GM18526 (cell line): ENCODE measurements around the gene CDH23.

Experiments used
- POLR2A ChIP-seq: IDR thresholded peaks from 3 replicates; pipeline ENCODE4 v1.6.1; 2011; ENCODE audit not compliant: insufficient read length; ENCODE audit errors: extremely low read depth

CDH23 gene

GRCh38 chr10:71819441-71819861, 422.7 kb downstream of the CDH23 start:
- no peak for TF ChIP-seq POLR2A

GRCh38 chr10:71819985-71820384, 423.3 kb downstream of the CDH23 start:
- TF ChIP-seq POLR2A, result no peak

GRCh38 chr10:71820966-71821365, 424.2 kb downstream of the CDH23 start:
- no peak for TF ChIP-seq POLR2A

- TF ChIP-seq POLR2A, result no peak
Observed at GRCh38 chr10:71821909-71822763, 425.4 kb downstream of the CDH23 start.

- no peak for TF ChIP-seq POLR2A
Observed at GRCh38 chr10:71823356-71823755, 426.6 kb downstream of the CDH23 start.

- no peak for TF ChIP-seq POLR2A
Observed at GRCh38 chr10:71824333-71824732, 427.6 kb downstream of the CDH23 start.

GRCh38 chr10:71825217-71825616, 428.5 kb downstream of the CDH23 start:
- no peak for TF ChIP-seq POLR2A

GRCh38 chr10:71827852-71828251, 431.1 kb downstream of the CDH23 start:
- TF ChIP-seq POLR2A, result no peak

GRCh38 chr10:71828702-71829101, 432.0 kb downstream of the CDH23 start:
- TF ChIP-seq POLR2A, result no peak

- no peak for TF ChIP-seq POLR2A
Observed at GRCh38 chr10:71829171-71829570, 432.5 kb downstream of the CDH23 start.

GRCh38 chr10:71829896-71830295, 433.2 kb downstream of the CDH23 start:
- no peak for TF ChIP-seq POLR2A

- no peak for TF ChIP-seq POLR2A
Observed at GRCh38 chr10:71830726-71831125, 434.0 kb downstream of the CDH23 start.

GRCh38 chr10:71831646-71832552, 435.2 kb downstream of the CDH23 start:
- no peak for TF ChIP-seq POLR2A

- TF ChIP-seq POLR2A, result no peak
Observed at GRCh38 chr10:71832967-71833366, 436.2 kb downstream of the CDH23 start.

- TF ChIP-seq POLR2A, result no peak
Observed at GRCh38 chr10:71833451-71834342, 437.0 kb downstream of the CDH23 start.
